GM18873 (cell line): ENCODE results near the gene SERINC3.

ENCODE experiments used
- ATAC-seq: cut with Tn5 transposase; IDR thresholded peaks from one replicate; pipeline ENCODE4 v1.9.1; 2021; ENCODE audit warnings: mild to moderate bottlenecking, moderate library complexity, moderate number of reproducible peaks; ENCODE audit not compliant: unreplicated experiment, low FRiP score

SERINC3 gene

GRCh38 chr20:44533928-44534327, 12.1 kb upstream of the SERINC3 start:
- no peak for ATAC-seq

DNA sequence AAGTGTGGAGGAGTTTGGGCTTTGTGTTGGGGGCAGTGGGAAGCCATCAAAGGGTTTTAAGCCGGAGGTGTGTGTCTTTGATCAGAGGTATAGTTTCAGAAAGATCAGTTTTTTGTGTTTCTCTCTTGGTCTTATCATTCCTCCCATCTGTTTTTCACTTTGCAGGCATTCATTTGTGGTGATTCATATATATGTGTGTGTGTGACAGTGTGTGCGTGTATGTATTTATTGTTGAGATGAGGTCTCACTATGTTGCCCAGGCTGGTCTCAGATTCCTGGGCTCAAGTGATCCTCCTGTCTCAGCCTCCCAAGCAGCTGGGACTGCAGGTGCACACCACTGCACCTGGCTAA, 11.1 kb upstream of the SERINC3 start:
- ATAC-seq: no peak

GRCh38 chr20:44532259-44532980, 10.6 kb upstream of the SERINC3 start:
- no peak for ATAC-seq

DNA sequence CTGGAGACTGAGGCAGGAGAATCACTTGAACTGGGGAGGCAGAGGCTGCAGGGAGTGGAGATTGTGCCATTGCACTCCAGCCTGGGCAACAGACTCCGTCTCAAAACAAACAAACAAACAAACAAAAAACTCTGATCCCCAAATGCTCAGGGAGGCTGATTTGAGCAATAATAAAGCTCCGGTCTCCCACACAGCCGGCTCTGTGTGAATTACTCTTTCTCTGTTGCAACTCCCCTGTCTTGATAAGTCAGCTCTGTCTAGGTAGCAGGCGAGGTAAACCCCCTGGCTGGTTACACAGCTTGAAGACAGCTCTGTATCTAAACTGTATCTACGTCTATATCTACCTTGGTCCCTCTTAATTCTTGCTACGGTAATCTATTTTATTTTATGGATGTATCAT, 6.4 kb upstream of the SERINC3 start:
- no peak for ATAC-seq

- no peak for ATAC-seq
These were observed 5.9 kb upstream of the SERINC3 start for GRCh38 chr20:44527716-44528199.

DNA sequence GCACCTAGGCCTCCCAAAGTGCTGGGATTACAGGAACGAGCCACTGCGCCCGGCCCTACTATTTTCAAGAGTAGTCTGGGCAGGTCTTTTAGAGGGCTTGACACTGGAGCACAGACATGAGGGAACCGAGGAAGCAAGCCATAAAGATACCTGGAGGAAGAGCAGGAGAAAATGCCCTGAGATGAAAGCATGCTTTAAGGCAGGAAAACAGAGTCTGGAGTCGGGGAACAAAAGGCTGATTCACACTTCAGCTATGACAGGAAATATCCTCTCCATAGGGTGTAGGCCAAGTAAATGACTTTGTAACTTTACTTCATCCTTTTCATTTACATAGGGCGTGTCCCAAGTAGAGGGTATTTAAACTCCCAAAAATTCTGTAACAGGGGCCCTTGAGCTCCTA, 4.3 kb upstream of the SERINC3 start:
- ATAC-seq: no peak

GRCh38 chr20:44523746-44524145, 1.9 kb upstream of the SERINC3 start:
- no peak for ATAC-seq

- ATAC-seq: no peak
These were observed 971 bp upstream of the SERINC3 start for GRCh38 chr20:44522841-44523240.

GRCh38 chr20:44520881-44521280, 989 bp downstream of the SERINC3 start:
- no peak for ATAC-seq

- ATAC-seq: no peak
These were observed 3.6 kb downstream of the SERINC3 start for GRCh38 chr20:44518248-44518647.

DNA sequence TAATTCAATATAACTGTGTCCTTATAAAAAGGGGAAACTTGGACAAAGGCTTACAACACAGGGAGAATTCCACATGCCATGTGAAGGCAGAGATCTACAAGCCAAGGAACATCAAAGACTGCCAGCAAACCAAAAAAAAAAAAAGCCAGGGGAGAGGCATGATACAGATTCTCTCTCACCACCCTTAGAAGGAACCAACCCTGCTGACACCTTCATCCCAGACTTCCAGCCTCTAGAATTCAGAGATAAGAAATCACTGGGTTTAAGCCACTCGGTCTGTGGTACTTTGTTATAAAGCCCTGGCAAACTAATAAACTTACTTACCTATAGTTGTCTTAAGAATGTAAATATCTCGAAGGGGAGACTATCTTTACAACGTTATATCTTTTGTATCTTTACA, 4.4 kb downstream of the SERINC3 start:
- no peak for ATAC-seq

GRCh38 chr20:44516491-44516890, 5.4 kb downstream of the SERINC3 start:
- no peak for ATAC-seq

GRCh38 chr20:44513871-44514270, 8.0 kb downstream of the SERINC3 start:
- no peak for ATAC-seq

GRCh38 chr20:44509762-44510161, 12.1 kb downstream of the SERINC3 start:
- no peak for ATAC-seq

GRCh38 chr20:44504402-44505307, 17.2 kb downstream of the SERINC3 start:
- no peak for ATAC-seq

GRCh38 chr20:44502968-44503367, 18.9 kb downstream of the SERINC3 start:
- no peak for ATAC-seq

- ATAC-seq: no peak
These were observed 20.4 kb downstream of the SERINC3 start for GRCh38 chr20:44501448-44501847.

- no peak for ATAC-seq
These were observed 21.6 kb downstream of the SERINC3 start for GRCh38 chr20:44500221-44500620.

- no peak for ATAC-seq
These were observed 24.1 kb downstream of the SERINC3 start for GRCh38 chr20:44497761-44498160.

- ATAC-seq: no peak
These were observed 24.9 kb downstream of the SERINC3 start for GRCh38 chr20:44496976-44497375.

- no peak for ATAC-seq
These were observed 25.9 kb downstream of the SERINC3 start for GRCh38 chr20:44495802-44496481.
